ENCODE data around the gene HYDIN.
"Not testable (repeated sequence)": the region's sequence is repeated elsewhere in the genome, so short reads cannot be mapped to it uniquely, and the experiment has no call there.

DNA sequence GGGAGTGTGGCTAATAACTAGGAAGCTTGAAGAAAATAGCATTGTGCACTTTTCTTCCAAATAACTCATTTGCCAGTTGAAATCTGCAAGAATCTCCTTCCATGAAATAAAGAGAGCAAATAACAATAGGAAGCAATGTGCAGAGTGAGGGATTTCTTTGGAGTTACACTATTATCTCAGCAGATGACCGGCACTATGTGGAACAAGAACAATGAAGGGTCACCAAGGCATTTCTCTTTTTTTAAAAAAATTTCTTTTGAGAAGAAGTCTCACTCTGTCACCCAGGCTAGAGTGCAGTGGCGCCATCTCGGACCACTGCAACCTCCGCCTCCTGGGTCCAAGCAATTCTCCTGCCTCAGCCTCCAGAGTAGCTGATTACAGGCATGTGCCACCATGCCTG, 192.1 kb downstream of the HYDIN start:
- not testable (repeated sequence) for TF ChIP-seq CTCF (conservative IDR thresholded peaks at IDR 0.05 in 1 of 2, IDR thresholded peaks at IDR 0.05 in 1 of 2; ENCODE audit: low read depth in 1 of 2, low read length in 2 of 2); EZH2 (IDR thresholded peaks at IDR 0.05; ENCODE audit: low read length, missing control alignments)

Data from fibroblast of lung (primary cell).